Endothelial cell of umbilical vein (primary cell): ENCODE measurements around the gene CTNND2.

Source experiments
- EZH2 ChIP-seq: IDR thresholded peaks from 2 replicates; pipeline ENCODE4 v1.6.1; 2012; ENCODE audit warnings: borderline replicate concordance, low read depth, mild to moderate bottlenecking, moderate library complexity, low read length, inconsistent platforms; ENCODE audit not compliant: severe bottlenecking
- MYC ChIP-seq: IDR thresholded peaks from one replicate; pipeline ENCODE4 v1.6.1; 2011; ENCODE audit warnings: mild to moderate bottlenecking, low read depth, low read length
- POLR2A ChIP-seq: IDR thresholded peaks from 2 replicates; pipeline ENCODE4 v1.6.1; 2012; ENCODE audit warnings: low read depth, mild to moderate bottlenecking, control low read depth, low read length
- POLR2AphosphoS5 ChIP-seq: IDR thresholded peaks from 2 replicates; pipeline ENCODE4 v1.6.1; 2012; ENCODE audit warnings: low read depth, mild to moderate bottlenecking, control low read depth, low read length, moderate library complexity; ENCODE audit not compliant: insufficient read depth
- TF ChIP-seq, protein P1 (sequence below): IDR thresholded peaks from 2 replicates; pipeline ENCODE4 v1.6.1; 2011; ENCODE audit not compliant: insufficient read depth, insufficient read length
- TF ChIP-seq, protein P2 (sequence below), 2 donors: IDR thresholded peaks; 1 replicate in 1 of 2; 2 replicates in 1 of 2; pipeline ENCODE4 v1.5.1; 2011; ENCODE audit warnings: low read length in 2 of 2, mild to moderate bottlenecking in 2 of 2, moderate library complexity in 2 of 2, control low read depth in 1 of 2, inconsistent platforms in 1 of 2, low read depth in 1 of 2; ENCODE audit not compliant: insufficient read depth in 1 of 2; ENCODE audit errors: extremely low read depth in 1 of 2

DNA sequence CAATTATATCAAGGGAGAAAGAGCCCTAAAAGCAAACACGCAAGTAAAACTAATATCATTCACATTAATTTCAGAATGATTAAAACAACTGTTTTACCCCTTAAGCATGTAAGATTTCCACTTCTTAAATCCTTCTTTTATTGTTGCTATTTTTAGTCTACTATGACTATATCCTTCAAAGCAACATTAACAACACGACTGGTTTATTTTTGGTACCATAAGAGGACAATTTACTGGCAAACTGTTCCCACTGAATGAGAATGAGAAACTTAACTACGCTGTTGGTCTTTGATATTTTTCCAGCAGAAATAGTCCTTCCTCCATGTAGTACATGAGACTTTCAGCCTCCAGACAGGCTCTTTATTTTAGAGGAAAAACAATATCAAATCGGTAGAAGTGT, 281.5 kb downstream of the CTNND2 start:
- TF ChIP-seq POLR2A (no peak), POLR2AphosphoS5 (no peak), EZH2 (no peak), MYC (no peak)
- TF ChIP-seq, protein P1, sequence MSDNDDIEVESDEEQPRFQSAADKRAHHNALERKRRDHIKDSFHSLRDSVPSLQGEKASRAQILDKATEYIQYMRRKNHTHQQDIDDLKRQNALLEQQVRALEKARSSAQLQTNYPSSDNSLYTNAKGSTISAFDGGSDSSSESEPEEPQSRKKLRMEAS = no peak
- TF ChIP-seq, protein P2, sequence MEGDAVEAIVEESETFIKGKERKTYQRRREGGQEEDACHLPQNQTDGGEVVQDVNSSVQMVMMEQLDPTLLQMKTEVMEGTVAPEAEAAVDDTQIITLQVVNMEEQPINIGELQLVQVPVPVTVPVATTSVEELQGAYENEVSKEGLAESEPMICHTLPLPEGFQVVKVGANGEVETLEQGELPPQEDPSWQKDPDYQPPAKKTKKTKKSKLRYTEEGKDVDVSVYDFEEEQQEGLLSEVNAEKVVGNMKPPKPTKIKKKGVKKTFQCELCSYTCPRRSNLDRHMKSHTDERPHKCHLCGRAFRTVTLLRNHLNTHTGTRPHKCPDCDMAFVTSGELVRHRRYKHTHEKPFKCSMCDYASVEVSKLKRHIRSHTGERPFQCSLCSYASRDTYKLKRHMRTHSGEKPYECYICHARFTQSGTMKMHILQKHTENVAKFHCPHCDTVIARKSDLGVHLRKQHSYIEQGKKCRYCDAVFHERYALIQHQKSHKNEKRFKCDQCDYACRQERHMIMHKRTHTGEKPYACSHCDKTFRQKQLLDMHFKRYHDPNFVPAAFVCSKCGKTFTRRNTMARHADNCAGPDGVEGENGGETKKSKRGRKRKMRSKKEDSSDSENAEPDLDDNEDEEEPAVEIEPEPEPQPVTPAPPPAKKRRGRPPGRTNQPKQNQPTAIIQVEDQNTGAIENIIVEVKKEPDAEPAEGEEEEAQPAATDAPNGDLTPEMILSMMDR (IDR thresholded peaks at IDR 0.05; ENCODE audit: extremely low read depth in 1 of 2, insufficient read depth in 1 of 2, low read depth in 1 of 2, low read length in 2 of 2) = no peak
